Measurements from ENCODE around the gene TMEM255B.

TMEM255B gene

DNA sequence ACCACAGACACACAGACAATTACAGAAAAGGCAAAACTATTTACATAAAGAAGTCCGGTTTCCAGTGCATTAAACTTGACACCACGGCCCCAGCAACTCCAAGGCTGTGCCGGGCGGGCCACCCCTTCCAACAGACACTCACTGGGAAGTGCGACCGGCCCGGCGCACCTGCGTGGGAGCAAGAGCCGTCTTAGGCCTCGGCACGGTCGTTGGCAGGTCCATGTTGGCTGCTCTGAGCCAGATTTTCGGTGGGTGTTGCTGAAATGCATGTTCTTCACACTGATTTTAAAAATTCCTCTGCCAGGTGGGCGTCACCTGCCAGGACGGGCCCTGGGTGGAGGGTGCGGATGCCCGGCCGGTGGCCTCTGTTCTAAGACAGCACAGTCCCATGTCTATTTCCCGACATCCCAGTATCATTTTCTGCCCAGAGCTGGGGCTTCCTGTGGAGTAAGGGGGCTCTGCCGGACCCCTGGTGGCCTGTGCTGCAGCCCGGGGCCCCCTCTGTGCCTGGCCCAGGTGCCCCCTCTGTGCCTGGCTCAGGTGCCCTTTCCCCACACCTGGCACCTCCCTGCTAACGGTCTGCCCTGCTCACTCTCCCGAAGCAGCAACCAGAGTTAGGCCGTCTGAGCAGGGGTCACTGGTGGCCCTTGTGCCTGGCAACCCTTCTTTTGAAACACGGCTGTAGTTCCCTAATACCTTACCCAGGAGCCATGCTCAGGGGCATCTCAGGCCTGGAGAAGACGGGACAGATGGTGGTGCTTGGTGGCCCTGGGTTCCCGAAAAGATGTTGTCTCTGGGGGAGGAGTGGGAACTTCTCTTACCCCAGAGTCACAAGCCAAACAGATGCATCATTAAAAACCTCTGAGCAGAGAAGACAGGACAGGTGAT is 9.2 kb downstream of the TMEM255B start:
- DNase-seq (ENCODE audit: low read depth): no peak

DNA sequence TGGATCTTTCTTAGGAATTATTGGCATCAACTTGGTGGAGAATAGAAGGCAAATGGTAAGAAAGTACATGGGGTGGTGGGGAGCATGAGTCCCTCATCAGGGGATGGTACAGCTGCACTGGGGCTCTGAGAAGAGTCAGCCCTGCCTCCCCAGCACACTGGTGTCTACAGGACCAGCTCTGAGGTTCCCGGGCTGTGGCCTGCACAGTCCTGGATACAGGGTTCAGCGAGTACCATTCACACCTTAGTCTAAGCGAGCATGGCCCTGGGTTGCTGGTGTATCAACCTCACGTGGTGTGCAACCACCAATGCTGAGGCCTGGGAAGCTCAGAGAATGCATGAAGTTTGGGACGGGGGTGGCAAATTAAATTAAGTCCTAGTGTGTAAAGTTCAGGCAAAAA is 10.1 kb downstream of the TMEM255B start:
- no peak for DNase-seq (ENCODE audit: low read depth)

- no peak for DNase-seq (ENCODE audit: low read depth)
Measured at GRCh38 chr13:113769881-113770280, 10.9 kb downstream of the TMEM255B start.

DNA sequence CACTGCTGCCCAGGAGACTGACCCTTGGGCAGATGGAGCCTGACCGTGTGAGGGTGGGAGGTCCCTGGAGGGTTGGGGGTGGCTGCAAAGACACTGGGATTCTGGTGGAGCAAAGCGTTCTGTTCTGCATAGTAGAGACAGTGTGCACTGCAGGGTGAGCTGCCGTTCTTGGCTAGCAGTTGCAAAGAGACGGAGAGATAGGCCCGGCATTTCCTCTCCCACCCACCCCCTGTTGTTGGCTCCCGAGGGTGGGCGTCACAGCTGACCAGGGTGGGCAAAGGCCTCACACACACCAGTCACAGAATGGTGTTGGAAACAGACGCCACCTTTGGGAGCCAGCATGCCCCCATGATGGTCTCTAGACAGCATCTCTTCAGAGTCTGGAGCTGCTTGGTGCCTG is 11.4 kb downstream of the TMEM255B start:
- DNase-seq (ENCODE audit: low read depth): no peak

DNA sequence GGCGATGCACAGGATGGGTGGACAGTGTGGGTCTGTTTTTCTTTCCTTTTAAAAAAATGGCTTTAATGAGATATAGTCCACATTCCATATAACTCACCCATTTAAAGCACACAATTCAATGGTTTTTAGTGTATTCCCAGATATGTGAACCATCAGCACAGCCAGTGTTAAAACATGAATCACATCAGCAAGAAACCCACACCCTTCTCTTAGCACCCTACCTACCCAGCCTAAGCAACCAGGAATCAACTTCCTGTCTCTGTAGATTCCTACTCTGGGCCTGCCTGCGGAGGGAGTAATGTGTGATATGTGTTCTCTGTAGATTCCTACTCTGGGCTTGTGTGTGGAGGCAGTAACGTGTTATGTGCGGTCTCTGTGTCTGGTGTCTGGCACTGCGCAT is 11.9 kb downstream of the TMEM255B start:
- DNase-seq (ENCODE audit: low read depth): no peak

DNA sequence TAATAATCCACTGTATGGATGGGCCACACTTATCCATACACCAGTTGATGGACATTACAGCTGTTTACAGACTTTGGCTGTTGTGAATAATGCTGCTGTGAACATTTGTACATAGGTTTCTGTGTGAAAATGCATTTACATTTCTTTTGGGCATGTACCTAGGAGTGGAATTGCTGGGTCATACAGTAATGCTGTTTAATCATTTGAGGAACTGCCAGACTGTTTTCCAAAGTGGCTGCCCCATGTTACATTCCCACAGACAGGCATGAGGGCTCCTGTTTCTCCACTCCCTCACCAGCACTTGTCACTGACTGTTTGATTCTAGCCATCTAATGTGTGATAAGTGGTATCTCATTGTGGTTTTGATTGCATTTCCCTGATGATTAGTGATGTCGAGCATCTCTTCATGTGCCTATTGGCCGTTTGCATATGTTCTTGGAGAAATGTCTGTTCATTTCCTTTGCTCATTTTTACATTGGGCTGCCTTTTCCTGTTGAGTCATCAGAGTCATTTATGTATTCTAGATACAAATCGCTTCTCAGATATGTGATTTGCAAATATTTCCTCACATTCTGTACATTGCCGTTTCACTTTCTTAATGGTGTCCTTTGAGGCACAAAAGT is 12.8 kb downstream of the TMEM255B start:
- no peak for DNase-seq (ENCODE audit: low read depth)

DNA sequence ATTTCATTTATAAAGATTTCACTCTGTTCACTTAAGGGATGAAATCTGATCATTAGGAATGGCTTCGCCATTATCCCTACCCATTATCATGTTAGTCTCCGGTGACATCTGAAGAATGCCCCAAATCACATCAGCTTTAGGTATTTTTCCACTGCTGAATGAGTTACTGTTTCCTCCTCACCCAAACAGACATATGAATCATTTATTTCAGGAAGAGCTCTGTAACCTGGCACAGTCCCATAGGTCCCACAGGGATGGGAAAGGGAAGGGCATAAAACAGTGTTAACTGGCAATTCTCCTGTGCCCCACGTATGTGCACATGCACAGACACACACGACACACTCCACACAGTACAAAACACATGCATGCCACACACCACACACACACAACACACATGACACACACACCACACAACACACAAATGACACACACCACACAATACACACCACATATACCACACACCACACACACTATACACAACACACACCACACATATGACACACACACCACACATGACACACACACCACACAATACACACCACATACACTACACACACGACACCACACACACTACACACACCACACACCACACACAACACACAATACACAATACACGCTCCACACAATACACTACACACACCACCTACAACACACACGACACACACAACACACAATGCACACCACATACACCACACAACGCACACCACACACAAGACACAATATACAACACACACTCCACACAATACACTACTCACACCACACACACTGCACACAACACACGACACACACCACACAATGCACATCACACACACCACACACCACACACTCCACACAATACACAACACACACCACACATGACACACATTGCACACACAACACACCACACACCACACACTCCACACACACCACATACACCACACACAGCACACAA is 15.4 kb downstream of the TMEM255B start:
- no peak for DNase-seq (ENCODE audit: low read depth)

GRCh38 chr13:113775451-113776145 is 16.6 kb downstream of the TMEM255B start:
- no peak for DNase-seq (ENCODE audit: low read depth)

- no peak for DNase-seq (ENCODE audit: low read depth)
Measured at GRCh38 chr13:113776231-113777125, 17.5 kb downstream of the TMEM255B start.

GRCh38 chr13:113777311-113778260 is 18.6 kb downstream of the TMEM255B start:
- DNase-seq (ENCODE audit: low read depth): no peak

- DNase-seq (ENCODE audit: low read depth): no peak
Measured at GRCh38 chr13:113781571-113781970, 22.5 kb downstream of the TMEM255B start.

DNA sequence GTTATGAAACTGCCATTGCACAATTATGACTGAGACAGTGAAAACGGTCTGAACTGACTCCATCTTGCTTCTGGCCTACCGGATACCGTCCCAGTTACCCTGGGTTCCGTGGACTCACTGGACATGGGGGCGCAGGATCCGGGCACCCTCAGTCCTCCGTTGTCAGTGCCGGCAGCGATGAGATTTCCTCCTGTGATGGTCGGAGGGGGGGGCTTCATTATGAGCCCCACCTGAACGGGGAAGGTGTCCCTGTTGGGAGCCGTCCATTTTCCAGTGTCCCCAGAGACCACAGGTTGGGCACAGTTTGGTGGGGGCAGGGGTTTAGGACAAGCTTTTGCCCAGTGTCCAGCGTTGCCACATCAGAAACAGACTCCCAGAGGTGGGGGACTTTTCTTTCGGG is 23.4 kb downstream of the TMEM255B start:
- no peak for DNase-seq (ENCODE audit: low read depth)

DNA sequence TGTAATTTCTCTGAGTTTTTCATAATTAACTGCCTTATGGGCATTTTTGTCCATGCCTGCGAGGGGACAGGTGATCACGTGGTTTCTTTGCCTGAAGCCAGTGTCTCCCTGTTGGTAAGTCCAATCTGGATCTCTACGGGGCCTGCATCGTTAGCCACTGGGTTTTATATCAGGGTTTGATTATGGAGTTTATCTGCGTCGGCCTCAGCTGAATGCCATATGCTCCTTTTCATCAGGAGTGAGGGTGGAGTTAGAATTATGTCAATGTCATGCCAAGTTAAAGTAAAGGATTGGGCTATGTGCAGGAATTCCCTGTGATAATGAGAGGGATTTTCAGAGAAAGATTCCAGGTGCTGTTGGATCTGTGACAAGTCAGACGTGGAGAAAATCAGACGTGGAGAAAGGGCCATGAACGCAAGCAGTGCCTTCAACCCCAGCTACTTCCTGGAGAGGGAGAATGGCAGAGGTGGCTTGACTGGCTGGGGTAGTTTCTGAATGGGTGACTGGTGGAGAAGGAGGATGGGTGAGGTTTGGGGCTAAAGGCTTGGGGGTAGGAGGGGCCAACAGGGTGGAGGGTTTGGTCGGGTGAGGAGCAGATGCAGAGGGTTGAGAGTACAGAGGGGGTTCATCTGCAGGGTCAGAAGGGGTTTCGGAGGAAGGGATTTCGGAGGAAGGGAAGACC is 24.3 kb downstream of the TMEM255B start:
- DNase-seq (ENCODE audit: low read depth): no peak

- no peak for DNase-seq (ENCODE audit: low read depth)
Measured at GRCh38 chr13:113783966-113784644, 25.1 kb downstream of the TMEM255B start.

DNA sequence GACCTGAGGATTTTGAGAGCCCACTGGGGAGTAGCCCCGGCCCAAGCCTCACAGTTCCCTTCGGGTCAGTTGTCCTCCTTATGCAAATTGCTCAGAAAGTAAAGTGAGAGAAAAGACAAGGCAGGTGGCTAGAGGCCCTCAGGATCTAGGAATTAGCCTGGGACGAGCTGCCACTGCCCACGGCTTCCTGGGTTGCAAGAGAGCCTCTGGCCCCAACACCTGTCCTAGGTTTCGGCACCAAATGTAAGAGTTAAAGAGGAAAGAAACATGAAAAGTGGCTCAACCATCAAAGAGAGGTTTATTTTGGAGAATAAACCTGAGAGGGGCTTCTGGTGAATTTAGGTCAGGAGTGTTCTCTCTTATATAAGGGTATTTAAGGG is 25.6 kb downstream of the TMEM255B start:
- no peak for DNase-seq (ENCODE audit: low read depth)

GRCh38 chr13:113785051-113786010 is 26.3 kb downstream of the TMEM255B start:
- DNase-seq (ENCODE audit: low read depth): no peak

GRCh38 chr13:113786262-113786841 is 27.3 kb downstream of the TMEM255B start:
- no peak for DNase-seq (ENCODE audit: low read depth)

All from stimulated activated CD8-positive, alpha-beta memory T cell treated with anti-CD3 and anti-CD28 coated beads, Interleukin-15, amount 100 ng/mL, for 24 hours (primary cell).